Activated T-helper 1 cell treated with anti-CD3 and anti-CD28 coated beads, Interleukin-2, amount 50 U/mL, for 16 hours (primary cell): ENCODE results near the gene TLE2.
"Not testable (repeated sequence)": the region's sequence is repeated elsewhere in the genome, so short reads cannot be mapped to it uniquely, and the experiment has no call there.

Source experiments
- DNase-seq, 2 donors: peaks; one replicate each; pipeline ENCODE4 v3.0.0-alpha.2; 2020; ENCODE audit warnings: low read depth in 1 of 2, low spot score in 1 of 2

TLE2 gene

GRCh38 chr19:2987797-2988196, 41.3 kb downstream of the TLE2 start:
- no peak for DNase-seq

DNA sequence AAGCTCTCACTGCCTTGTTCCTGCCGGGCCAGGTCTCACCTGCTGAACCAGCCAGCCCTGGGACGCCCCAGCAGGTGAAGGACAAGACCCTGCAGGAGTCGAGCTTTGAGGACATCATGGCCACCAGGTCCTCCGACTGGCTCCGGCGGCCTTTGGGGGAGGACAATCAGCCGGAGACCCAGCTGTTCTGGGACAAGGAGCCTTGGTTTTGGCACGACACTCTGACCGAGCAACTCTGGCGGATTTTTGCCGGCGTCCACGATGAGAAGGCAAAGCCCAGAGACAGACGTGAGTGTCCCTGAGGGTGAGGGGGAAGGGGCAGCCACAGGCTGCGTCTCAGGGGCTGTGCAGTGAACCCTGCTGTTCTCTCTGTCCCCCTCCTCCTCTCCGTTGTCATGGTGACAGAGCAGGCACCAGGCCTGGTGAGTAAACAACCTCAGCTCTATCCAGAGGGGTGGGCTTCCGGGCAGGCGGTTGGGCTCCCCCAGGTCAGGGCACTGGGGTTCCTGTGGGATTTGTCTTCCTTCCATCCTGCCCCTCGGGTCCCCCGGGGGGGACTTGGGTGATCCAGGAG, 42.0 kb downstream of the TLE2 start:
- DNase-seq = no peak

GRCh38 chr19:2984215-2984528, 44.9 kb downstream of the TLE2 start:
- DNase-seq = no peak

- no peak for DNase-seq
Measured at GRCh38 chr19:2983351-2984214, 45.5 kb downstream of the TLE2 start.

GRCh38 chr19:2982983-2983350, 46.1 kb downstream of the TLE2 start:
- no peak for DNase-seq

GRCh38 chr19:2982561-2982960, 46.5 kb downstream of the TLE2 start:
- no peak for DNase-seq

GRCh38 chr19:2981898-2982297, 47.2 kb downstream of the TLE2 start:
- DNase-seq = no peak

- DNase-seq = no peak
Measured at GRCh38 chr19:2978772-2979171, 50.3 kb downstream of the TLE2 start.

DNA sequence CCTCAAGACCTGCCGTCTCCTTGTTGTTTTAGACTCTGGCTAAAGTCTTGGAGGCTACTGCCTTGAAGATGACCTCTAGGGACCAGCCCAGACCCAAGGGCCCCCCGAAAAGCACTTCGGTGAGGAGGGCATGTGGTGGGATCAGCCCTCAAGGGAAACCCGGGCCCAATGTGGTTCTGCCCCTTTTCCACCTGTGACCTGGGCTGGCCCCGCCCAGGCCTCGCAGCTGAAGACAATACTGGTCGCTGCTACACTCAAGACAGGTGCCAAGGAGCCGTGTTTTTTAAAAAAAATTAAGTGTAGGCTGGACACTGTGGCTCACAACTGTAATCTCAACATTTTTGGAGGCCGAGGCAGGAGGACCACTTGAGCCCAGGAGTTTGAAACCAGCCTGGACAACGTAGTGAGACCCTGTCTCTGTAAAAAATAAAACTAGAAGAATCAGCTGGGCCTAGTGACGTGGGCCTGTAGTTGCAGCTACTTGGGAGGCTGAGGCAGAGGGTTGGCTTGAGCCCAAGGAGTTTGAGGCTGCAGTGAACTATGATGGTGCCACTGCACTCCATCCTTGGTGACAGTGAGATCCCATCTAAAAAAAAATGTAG, 50.8 kb downstream of the TLE2 start:
- no peak for DNase-seq

- DNase-seq = no peak
Measured at GRCh38 chr19:2977746-2978138, 51.3 kb downstream of the TLE2 start.

DNA sequence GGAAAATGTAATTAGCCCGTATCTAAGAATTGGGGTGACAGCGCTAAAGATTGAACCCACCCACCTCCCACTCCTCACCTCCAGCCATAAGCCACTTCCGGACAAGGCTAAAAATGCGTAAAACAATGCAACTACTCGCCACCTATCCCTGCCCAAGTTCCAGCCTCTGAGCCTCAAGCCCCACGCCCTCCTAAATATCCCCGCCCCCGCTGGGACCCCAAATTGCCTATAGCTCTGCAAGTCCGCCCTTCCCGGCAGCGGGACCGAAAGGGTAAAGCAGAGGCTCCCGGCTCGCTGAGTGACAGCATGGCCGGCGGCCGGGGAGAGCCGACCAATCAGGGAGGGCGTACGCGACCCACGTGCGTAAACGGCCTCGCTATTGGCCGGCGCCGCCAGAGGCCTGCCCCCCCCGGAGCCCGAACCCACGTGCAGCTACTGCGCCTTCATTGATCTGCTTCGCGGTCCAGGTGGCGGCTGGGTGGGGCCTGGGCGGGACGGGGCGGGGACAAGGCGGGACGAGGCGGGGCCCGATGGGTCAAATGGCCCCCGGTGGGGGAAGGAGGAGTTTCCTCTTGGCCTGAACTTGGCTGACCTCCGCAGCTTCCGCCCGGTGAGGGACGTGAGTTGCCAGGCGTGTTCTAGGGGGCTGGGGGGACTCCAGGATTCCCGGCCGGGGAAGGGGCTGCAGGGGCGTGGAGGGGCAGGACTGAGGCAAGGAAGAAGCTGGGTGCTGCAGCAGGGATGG, 51.9 kb downstream of the TLE2 start, which contains the start of gene TLE6:
TLE6 (plus strand) TSS at position 564 of the 745 bp plus-strand sequence. CDS start 670 bp downstream, outside the sequence.
- DNase-seq = peak; percentile 82 to 88

DNA sequence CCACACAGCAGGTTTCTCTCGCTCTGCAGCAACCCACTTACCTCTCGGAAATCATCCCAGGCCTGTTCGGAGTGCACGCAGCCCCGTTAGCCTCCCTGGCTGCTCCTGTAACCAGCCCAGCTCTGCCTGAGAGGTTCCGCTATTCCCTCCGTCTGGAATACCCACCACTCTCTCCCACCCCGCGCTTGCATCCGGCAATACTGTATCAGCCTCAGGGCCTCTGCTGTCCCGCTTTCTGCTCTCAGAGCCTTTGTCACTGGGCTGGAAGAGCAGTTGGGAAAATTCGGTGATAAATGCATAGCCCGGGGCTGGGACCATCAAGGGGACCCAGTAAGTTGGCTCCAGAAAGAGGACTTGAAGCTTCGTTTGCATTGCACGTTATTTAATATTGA, 52.5 kb downstream of the TLE2 start:
- DNase-seq = no peak

GRCh38 chr19:2974342-2975041, 54.6 kb downstream of the TLE2 start:
- no peak for DNase-seq

DNA sequence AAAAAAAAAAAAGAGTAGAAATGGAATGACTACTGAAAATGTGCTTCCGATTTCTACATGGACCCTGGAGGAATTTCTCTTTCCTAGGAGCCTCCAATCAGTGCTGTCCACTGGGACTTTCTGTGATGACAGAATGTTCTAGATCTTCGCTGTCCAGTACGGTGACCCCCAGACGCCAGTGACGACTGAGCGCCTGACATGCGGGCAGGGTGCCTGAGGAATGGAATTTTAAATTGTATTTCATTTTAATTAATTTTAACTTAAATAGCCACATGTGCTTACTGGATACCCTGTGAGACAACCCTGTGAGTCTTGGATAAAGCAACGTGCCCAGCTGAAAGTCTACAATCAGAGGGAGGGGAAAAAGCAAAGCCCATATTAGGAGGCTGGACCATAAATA, 55.9 kb downstream of the TLE2 start:
- no peak for DNase-seq

- DNase-seq = no peak
Measured at GRCh38 chr19:2970201-2970835, 58.8 kb downstream of the TLE2 start.

DNA sequence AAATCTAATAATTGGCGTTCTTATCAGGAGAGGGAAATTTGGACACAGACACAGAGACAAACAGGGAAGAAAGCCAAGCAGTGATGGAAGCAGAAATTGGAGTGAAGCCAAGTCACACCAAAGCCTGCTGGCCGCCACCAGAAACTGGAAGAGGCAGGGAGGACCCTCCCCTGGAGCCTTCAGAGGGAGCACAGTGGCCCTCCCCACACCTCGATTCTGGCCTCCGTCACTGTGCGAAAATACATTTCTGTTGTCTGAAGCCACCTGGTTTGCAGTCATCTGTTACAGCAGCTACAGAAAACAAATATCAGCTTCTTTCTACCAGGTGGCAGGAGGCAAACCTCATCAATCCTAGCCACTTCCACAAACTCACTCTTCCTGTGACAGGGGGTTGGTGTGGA, 60.0 kb downstream of the TLE2 start:
- DNase-seq = no peak

DNA sequence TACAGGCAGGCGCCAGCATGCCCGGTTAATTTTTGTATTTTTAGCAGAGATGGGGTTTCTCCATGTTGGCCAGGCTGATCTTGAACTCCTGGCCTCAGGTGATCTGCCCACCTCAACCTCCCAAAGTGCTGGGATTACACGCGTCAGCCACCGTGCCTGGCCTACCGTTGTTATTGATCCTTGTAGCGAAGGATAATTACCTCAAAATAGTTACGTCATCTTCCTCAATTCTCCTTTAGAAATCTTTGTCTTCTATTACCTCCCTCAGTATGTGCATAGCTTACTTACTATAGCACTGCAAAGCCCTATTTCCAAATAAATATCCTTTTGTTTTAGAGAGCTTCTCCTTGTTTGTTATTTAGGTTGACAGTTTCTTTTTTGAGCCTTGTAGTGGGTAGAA, 61.1 kb downstream of the TLE2 start:
- no peak for DNase-seq

DNA sequence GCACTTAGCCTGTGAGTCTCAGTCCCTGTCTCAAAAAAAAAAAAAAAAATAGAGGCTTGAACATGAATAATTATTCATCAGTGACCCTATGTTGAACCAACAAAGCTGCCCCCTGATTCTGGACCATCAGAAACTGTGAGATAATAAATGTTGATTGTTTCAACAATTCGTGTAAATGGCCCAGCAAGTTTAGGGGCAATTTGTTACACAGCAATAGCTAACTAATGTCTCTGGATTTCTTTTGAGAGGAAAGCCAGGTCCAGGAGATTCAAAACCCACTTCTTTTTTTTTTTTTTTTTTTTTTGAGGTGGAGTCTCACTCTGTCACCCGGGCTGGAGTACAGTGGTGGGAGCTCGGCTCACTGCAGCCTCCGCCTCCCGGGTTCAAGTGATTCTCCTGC, 64.2 kb downstream of the TLE2 start:
- no peak for DNase-seq

DNA sequence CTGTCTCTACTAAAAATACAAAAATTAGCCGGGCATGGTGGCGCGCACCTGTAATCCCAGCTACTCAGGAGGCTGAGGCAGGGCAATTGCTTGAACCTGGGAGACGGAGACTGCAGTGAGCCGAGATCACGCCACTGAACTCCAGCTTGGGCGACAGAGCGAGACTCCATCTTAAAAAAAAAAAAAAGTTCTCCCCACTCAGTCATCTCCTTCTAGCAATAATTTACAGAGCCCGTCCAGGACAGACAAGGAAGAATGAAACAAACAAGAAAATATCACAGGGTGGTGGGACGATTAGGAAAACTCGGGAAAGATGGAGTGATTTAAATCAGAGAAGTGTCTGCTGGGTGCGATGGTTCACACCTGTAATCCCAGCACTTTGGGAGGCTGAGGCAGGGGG, 65.4 kb downstream of the TLE2 start:
- DNase-seq = not testable (repeated sequence)

- DNase-seq = no peak
Measured at GRCh38 chr19:2963122-2963521, 66.0 kb downstream of the TLE2 start.
